ENCODE measurements around the gene TMA7. TPM values are rescaled to one million over a fixed set of nuclear protein-coding genes. Genes with fewer than 3 reads are reported as not detected.

Gene TMA7
- total and polyA plus RNA-seq, 2 of the 13 experiments (the other 11 are each of a cell fraction or from before 2014, with no cell fraction given), result 100 to 486 TPM

- no peak for TF ChIP-seq NFYB (CRISPR knock-in tag; IDR thresholded peaks at IDR 0.05)
- TF ChIP-seq TSC22D2 (CRISPR knock-in tag; IDR thresholded peaks at IDR 0.05; ENCODE audit: borderline replicate concordance), result 0 out of 2 replicates have a peak, but pooled peaks have one; percentile 58
- TF ChIP-seq ZNF101 (CRISPR knock-in tag; IDR thresholded peaks at IDR 0.05; ENCODE audit: borderline replicate concordance, low read depth), result 0 out of 2 replicates have a peak, but pooled peaks have one; percentile 26
- no peak for TF ChIP-seq MAF1 (CRISPR knock-in tag; IDR thresholded peaks at IDR 0.05; ENCODE audit: borderline replicate concordance)
- TF ChIP-seq KMT2B (CRISPR knock-in tag; IDR thresholded peaks at IDR 0.05), result peak; percentile 34; the same call in 1 of the 2 replicates
- no peak for TF ChIP-seq KDM5A (IDR thresholded peaks at IDR 0.05; ENCODE audit: borderline replicate concordance, low read length)
- peak; percentile 81 for TF ChIP-seq ZBTB38 (CRISPR knock-in tag; IDR thresholded peaks at IDR 0.05)
- TF ChIP-seq ZKSCAN5 (CRISPR knock-in tag; IDR thresholded peaks at IDR 0.05), result no peak
- TF ChIP-seq ZBTB4 (CRISPR knock-in tag; IDR thresholded peaks at IDR 0.05; ENCODE audit: borderline replicate concordance), result no peak
- TF ChIP-seq ZNF253 (CRISPR knock-in tag; IDR thresholded peaks at IDR 0.05; ENCODE audit: borderline replicate concordance), result no peak
- TF ChIP-seq CEBPZ (IDR thresholded peaks at IDR 0.05; ENCODE audit: low read length), result no peak
- no peak for TF ChIP-seq TRAFD1 (CRISPR knock-in tag; IDR thresholded peaks at IDR 0.05; ENCODE audit: borderline replicate concordance)
- no peak for TF ChIP-seq E2F1 (CRISPR knock-in tag; IDR thresholded peaks at IDR 0.05)
- TF ChIP-seq SKI (IDR thresholded peaks at IDR 0.05; ENCODE audit: partially characterized antibody), result no peak
- TF ChIP-seq CERS6 (CRISPR knock-in tag; IDR thresholded peaks at IDR 0.05), result no peak
- no peak for TF ChIP-seq ZNF251 (CRISPR knock-in tag; IDR thresholded peaks at IDR 0.05)
- TF ChIP-seq MATR3 (CRISPR knock-in tag; IDR thresholded peaks at IDR 0.05), result no peak
- peak; percentile 95 for TF ChIP-seq XRCC5 (optimal IDR thresholded peaks at IDR 0.05; ENCODE audit: low read length)
- no peak for TF ChIP-seq ZC3H13 (CRISPR knock-in tag; IDR thresholded peaks at IDR 0.05)
Measured at GRCh38 chr3:48435774-48436476, 4.1 kb upstream of the TMA7 start (continued).
